Keratinocyte (primary cell): ENCODE results near the gene C2CD2L. TPM values are rescaled to one million over a fixed set of nuclear protein-coding genes. Genes with fewer than 3 reads are reported as not detected.

Source experiments
- DNase-seq: peaks from one replicate; pipeline ENCODE4 v3.0.0-alpha.2; 2011; ENCODE audit warnings: low read depth, missing footprints, low spot score
- FAIRE-seq: peaks from 2 replicates; lab custom pipeline; 2011; peaks lifted over from hg19 to GRCh38; lab: Jason Lieb, UNC
- H2AFZ ChIP-seq: 2 replicates; pipeline ENCODE4 v1.6.0; 2012; ENCODE audit warnings: low read length, control low read depth, inconsistent platforms; ENCODE audit not compliant: control insufficient read depth
- H3K27ac ChIP-seq: 2 replicates; pipeline ENCODE4 v1.5.1; 2011; ENCODE audit warnings: low read length; ENCODE audit not compliant: control insufficient read depth, insufficient read depth
- H3K27me3 ChIP-seq: 3 replicates; pipeline ENCODE4 v1.6.0; 2011; ENCODE audit warnings: low read length; ENCODE audit not compliant: control insufficient read depth, insufficient read depth; ENCODE audit errors: extremely low read depth
- H3K36me3 ChIP-seq, 2 experiments: 2 replicates in 1 of 2; 3 replicates in 1 of 2; pipeline ENCODE4 v1.5.1; 2011; ENCODE audit warnings: low read length in 2 of 2, mild to moderate bottlenecking in 1 of 2; ENCODE audit not compliant: control insufficient read depth in 2 of 2, insufficient read depth in 2 of 2; ENCODE audit errors: extremely low read depth in 1 of 2
- H3K4me1 ChIP-seq: 3 replicates; pipeline ENCODE4 v1.5.1; 2011; ENCODE audit warnings: low read length; ENCODE audit not compliant: control insufficient read depth, insufficient read depth; ENCODE audit errors: extremely low read depth
- H3K4me2 ChIP-seq: 3 replicates; pipeline ENCODE4 v1.6.0; 2011; ENCODE audit warnings: low read depth, low read length; ENCODE audit not compliant: control insufficient read depth, insufficient read depth; ENCODE audit errors: extremely low read depth
- H3K4me3 ChIP-seq, 3 experiments: fragments of 200-600 bp in 1 of 3; sonication (generic) in 1 of 3; 2 replicates in 2 of 3; 3 replicates in 1 of 3; pipeline ENCODE4 v1.5.1; 2011 to 2016; ENCODE audit warnings: low read length in 3 of 3, mild to moderate bottlenecking in 3 of 3, control low read depth in 2 of 3, inconsistent platforms in 1 of 3, low read depth in 1 of 3, mixed read lengths in 1 of 3, mixed run types in 1 of 3, moderate library complexity in 1 of 3; ENCODE audit not compliant: control insufficient read depth in 2 of 3, insufficient read depth in 2 of 3; ENCODE audit errors: extremely low read depth in 1 of 3
- H3K79me2 ChIP-seq: 2 replicates; pipeline ENCODE4 v1.6.0; 2012; ENCODE audit warnings: low read length; ENCODE audit not compliant: control insufficient read depth, insufficient read depth
- H3K9ac ChIP-seq: 3 replicates; pipeline ENCODE4 v1.6.0; 2011; ENCODE audit warnings: low read length; ENCODE audit not compliant: control insufficient read depth, insufficient read depth; ENCODE audit errors: extremely low read depth
- H3K9me1 ChIP-seq: 3 replicates; pipeline ENCODE4 v1.6.0; 2011; ENCODE audit warnings: low read length; ENCODE audit not compliant: control insufficient read depth, insufficient read depth; ENCODE audit errors: extremely low read depth
- H3K9me3 ChIP-seq: 2 replicates; pipeline ENCODE4 v1.5.1; 2012; ENCODE audit warnings: low read depth, low read length; ENCODE audit not compliant: control insufficient read depth
- H4K20me1 ChIP-seq: 3 replicates; pipeline ENCODE4 v1.6.0; 2011; ENCODE audit warnings: low read length; ENCODE audit not compliant: control insufficient read depth, insufficient read depth; ENCODE audit errors: extremely low read depth
- EZH2 ChIP-seq: IDR thresholded peaks from one replicate; pipeline ENCODE4 v1.6.1; 2012; ENCODE audit warnings: inconsistent platforms, mild to moderate bottlenecking, low read length, moderate library complexity
- dilution Hi-C: fragments of 300-500 bp; cut with MboI; formaldehyde crosslinking; loops from one replicate; pipeline ENCODE4 v1.7.0; 2020; ENCODE audit warnings: low sequenced_read_pairs; ENCODE audit not compliant: extremely low pct_ligation_motif_present
- polyA plus RNA-seq, 5 experiments: library from polyadenylated mRNA; depleted of rRNA in 3 of 5; stranded (reverse) in 3 of 5; stranded (forward) in 1 of 5; unstranded in 1 of 5; fragments of >200 nt; gene quantifications; 1 replicate in 1 of 5; 2 replicates in 3 of 5; 3 replicates in 1 of 5; pipeline versions ENCODE4 v1.2.1 to v1.2.3, GENCODE V29; 2011 to 2012; ENCODE audit warnings: missing spikeins in 2 of 5, low read depth in 1 of 5, low replicate concordance in 1 of 5
- TF ChIP-seq, protein P1 (sequence below), 3 experiments: IDR thresholded peaks in 1 of 3; conservative IDR thresholded peaks in 1 of 3; optimal IDR thresholded peaks in 1 of 3; 2 replicates in 2 of 3; 3 replicates in 1 of 3; pipeline versions ENCODE3 to v1.5.1; 2011; ENCODE audit warnings: low read length in 3 of 3, mild to moderate bottlenecking in 3 of 3, moderate library complexity in 2 of 3, control low read depth in 1 of 3, inconsistent platforms in 1 of 3; ENCODE audit not compliant: insufficient read depth in 2 of 3; ENCODE audit errors: extremely low read depth in 1 of 3

The C2CD2L gene
- polyA plus RNA-seq, 1 donor (not counting 4 experiments of a cell fraction or from before 2014, with no cell fraction given) = 2.9 TPM

DNA sequence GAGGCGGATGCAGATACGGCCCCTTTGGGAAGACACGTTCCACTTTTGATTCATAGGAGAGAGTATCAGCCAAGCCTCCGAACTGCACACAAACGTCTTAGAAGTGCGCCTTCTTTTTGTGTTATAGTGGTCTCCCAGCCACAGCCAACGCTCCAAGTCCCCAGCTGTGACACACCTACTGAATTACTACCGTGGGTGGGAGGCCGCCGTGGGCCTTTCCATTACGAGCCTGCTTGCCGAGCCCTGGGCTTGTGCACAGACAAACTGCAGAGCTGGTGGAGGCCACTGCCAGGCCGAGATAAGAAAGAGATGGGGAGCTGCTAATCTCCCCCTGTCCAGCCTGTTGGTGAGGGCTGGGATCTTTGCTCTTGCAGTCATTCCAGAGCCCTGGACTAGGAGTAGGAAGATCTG lies 21.7 kb upstream of the C2CD2L start:
- H3K79me2 ChIP-seq = peaks cover 17% of the 10 kb centered on the region
- FAIRE-seq (no peak), DNase-seq (no peak)
- no peak for TF ChIP-seq EZH2
- H3K4me3 ChIP-seq = peak overlapping the region; percentile 50 to 88 (median 63)
- peak overlapping the region; percentile 89 for H3K9ac ChIP-seq
- no peaks in the 10 kb centered on the region for H3K9me3 ChIP-seq
- H3K4me2 ChIP-seq = peak overlapping the region; percentile 97
- dilution Hi-C loops = no loop called here
- peaks cover 23% of the 10 kb centered on the region for H3K4me1 ChIP-seq
- peak overlapping the region; percentile 1 for H2AFZ ChIP-seq
- H3K27me3 ChIP-seq = no peaks in the 10 kb centered on the region
- H3K36me3 ChIP-seq = peaks cover 16 to 28% of the 10 kb centered on the region in 2 experiments
- H3K9me1 ChIP-seq = no peaks in the 10 kb centered on the region
- H3K27ac ChIP-seq = peak overlapping the region; percentile 91
- no peaks in the 10 kb centered on the region for H4K20me1 ChIP-seq

DNA sequence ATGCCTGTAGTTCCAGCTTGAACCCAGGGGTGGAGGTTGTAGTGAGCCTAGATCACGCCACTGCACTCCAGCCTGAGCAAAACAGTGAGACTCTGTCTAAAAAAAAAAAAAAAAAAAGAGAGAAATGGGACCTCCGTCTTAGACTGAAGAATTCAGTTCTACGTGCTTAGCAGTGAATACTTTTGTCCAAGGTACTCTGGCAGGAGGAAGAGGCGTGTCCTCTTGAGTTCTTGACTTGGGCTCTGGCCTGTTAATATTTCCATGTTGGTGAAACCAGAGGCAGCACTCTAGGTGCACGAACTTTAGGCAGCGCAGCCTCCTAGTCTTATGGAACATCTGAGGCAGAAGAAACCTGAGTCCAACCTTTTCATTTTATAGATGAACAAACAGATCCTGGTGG lies 20.0 kb upstream of the C2CD2L start:
- Histone ChIP-seq H3K9me1 (no peaks in the 10 kb centered on the region), H3K79me2 (peaks cover 20% of the 10 kb centered on the region), H3K27me3 (no peaks in the 10 kb centered on the region), H3K36me3 (peaks cover 12 to 19% of the 10 kb centered on the region in 2 experiments), H3K27ac (no peak overlapping the region), H4K20me1 (no peaks in the 10 kb centered on the region), H3K4me3 (no peak overlapping the region), H2AFZ (no peak overlapping the region), H3K4me1 (peaks cover 23% of the 10 kb centered on the region), H3K9me3 (no peaks in the 10 kb centered on the region), H3K4me2 (peak overlapping the region; percentile 46), H3K9ac (no peak overlapping the region)
- DNase-seq (no peak), FAIRE-seq (no peak)
- dilution Hi-C loops = no loop called here
- no peak for TF ChIP-seq EZH2
- TF ChIP-seq, protein P1, sequence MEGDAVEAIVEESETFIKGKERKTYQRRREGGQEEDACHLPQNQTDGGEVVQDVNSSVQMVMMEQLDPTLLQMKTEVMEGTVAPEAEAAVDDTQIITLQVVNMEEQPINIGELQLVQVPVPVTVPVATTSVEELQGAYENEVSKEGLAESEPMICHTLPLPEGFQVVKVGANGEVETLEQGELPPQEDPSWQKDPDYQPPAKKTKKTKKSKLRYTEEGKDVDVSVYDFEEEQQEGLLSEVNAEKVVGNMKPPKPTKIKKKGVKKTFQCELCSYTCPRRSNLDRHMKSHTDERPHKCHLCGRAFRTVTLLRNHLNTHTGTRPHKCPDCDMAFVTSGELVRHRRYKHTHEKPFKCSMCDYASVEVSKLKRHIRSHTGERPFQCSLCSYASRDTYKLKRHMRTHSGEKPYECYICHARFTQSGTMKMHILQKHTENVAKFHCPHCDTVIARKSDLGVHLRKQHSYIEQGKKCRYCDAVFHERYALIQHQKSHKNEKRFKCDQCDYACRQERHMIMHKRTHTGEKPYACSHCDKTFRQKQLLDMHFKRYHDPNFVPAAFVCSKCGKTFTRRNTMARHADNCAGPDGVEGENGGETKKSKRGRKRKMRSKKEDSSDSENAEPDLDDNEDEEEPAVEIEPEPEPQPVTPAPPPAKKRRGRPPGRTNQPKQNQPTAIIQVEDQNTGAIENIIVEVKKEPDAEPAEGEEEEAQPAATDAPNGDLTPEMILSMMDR (optimal IDR thresholded peaks at IDR 0.05 in 1 of 3, IDR thresholded peaks at IDR 0.05 in 1 of 3, conservative IDR thresholded peaks at IDR 0.05 in 1 of 3; ENCODE audit: extremely low read depth in 1 of 3, insufficient read depth in 2 of 3, low read length in 3 of 3) = no peak

DNA sequence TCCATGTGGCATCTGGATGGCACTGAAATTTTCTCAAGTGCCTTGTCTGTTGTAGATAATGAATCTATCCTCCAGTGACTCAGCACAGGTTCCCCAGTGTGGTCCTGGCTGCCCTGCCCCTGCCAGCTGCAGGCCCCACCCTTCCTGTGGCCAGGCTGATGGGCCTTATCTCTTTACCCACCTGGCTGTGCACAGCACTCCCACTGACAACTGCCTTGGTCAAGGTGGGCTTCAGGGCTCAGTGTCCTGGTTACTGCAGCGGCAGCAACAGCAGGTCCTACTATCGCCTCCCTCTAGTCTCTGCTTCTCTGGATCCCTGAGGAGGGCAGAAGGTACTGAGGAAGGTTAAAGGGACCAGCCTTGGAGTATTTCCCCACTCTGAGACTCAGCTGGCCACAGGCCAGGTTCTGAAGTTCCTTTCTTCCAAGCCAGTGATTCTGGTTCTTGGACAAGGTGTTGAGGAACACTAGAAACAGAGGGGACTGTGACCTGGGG lies 19.4 kb upstream of the C2CD2L start:
- Histone ChIP-seq H3K9ac (no peak overlapping the region), H3K27ac (no peak overlapping the region), H2AFZ (no peak overlapping the region), H3K79me2 (peaks cover 26% of the 10 kb centered on the region), H3K27me3 (no peaks in the 10 kb centered on the region), H3K4me2 (peak overlapping the region; percentile 46), H3K36me3 (peaks cover 19 to 22% of the 10 kb centered on the region in 2 experiments), H3K9me1 (no peaks in the 10 kb centered on the region), H3K9me3 (no peaks in the 10 kb centered on the region), H3K4me1 (peaks cover 27% of the 10 kb centered on the region), H4K20me1 (no peaks in the 10 kb centered on the region), H3K4me3 (no peak overlapping the region)
- TF ChIP-seq, protein P1 (optimal IDR thresholded peaks at IDR 0.05 in 1 of 3, IDR thresholded peaks at IDR 0.05 in 1 of 3, conservative IDR thresholded peaks at IDR 0.05 in 1 of 3; ENCODE audit: extremely low read depth in 1 of 3, insufficient read depth in 2 of 3, low read length in 3 of 3) = no peak
- TF ChIP-seq EZH2 = no peak
- FAIRE-seq (no peak), DNase-seq (no peak)
- dilution Hi-C loops = no loop called here
